Mesendoderm (in vitro differentiated cells): ENCODE measurements around the gene SIVA1.

ENCODE experiments used
- DNase-seq: peaks from one replicate; pipeline ENCODE4 v3.0.0; 2013
- H2AK5ac ChIP-seq: 2 replicates; pipeline ENCODE4 v1.6.1; 2013; ENCODE audit warnings: low read length, inconsistent platforms
- H2BK120ac ChIP-seq: 2 replicates; pipeline ENCODE4 v1.6.1; 2013; ENCODE audit warnings: low read depth, mild to moderate bottlenecking, low read length, moderate library complexity, mixed read lengths
- H2BK15ac ChIP-seq: replicated peaks from 2 replicates; pipeline ENCODE4 v1.6.1; 2013; ENCODE audit warnings: low read depth, mild to moderate bottlenecking, moderate library complexity
- H2BK5ac ChIP-seq: 2 replicates; pipeline ENCODE4 v1.6.1; 2013; ENCODE audit warnings: low read length, inconsistent platforms
- H3K18ac ChIP-seq: 2 replicates; pipeline ENCODE4 v1.6.1; 2013; ENCODE audit warnings: mild to moderate bottlenecking, low read length, mixed read lengths
- H3K23ac ChIP-seq: one replicate; pipeline ENCODE4 v1.6.1; 2013; ENCODE audit warnings: low read length
- H3K27ac ChIP-seq: 2 replicates; pipeline ENCODE4 v1.5.1; 2013; ENCODE audit warnings: low read depth, mild to moderate bottlenecking, inconsistent platforms, low read length, moderate library complexity
- H3K27me3 ChIP-seq: 2 replicates; pipeline ENCODE4 v1.6.1; 2013; ENCODE audit warnings: low read length, control low read depth, mild to moderate bottlenecking, inconsistent platforms; ENCODE audit not compliant: insufficient read depth, poor library complexity
- H3K36me3 ChIP-seq: 2 replicates; pipeline ENCODE4 v1.6.1; 2013; ENCODE audit warnings: low read length, inconsistent platforms; ENCODE audit not compliant: control insufficient read depth, insufficient read depth
- H3K4ac ChIP-seq: one replicate; pipeline ENCODE4 v1.6.1; 2013; ENCODE audit warnings: low read depth, mild to moderate bottlenecking, low read length, moderate library complexity
- H3K4me1 ChIP-seq: 2 replicates; pipeline ENCODE4 v1.6.1; 2013; ENCODE audit warnings: low read depth, low read length, inconsistent platforms; ENCODE audit not compliant: control insufficient read depth
- H3K4me2 ChIP-seq: 2 replicates; pipeline ENCODE4 v1.6.1; 2013; ENCODE audit warnings: low read length
- H3K4me3 ChIP-seq: 2 replicates; pipeline ENCODE4 v1.5.1; 2013; ENCODE audit warnings: mild to moderate bottlenecking, low read length
- H3K56ac ChIP-seq: one replicate; pipeline ENCODE4 v1.6.1; 2013; ENCODE audit warnings: low read length
- H3K79me1 ChIP-seq: 2 replicates; pipeline ENCODE4 v1.6.1; 2013; ENCODE audit warnings: low read length, inconsistent platforms
- H3K79me2 ChIP-seq: 2 replicates; pipeline ENCODE4 v1.6.1; 2013; ENCODE audit warnings: mild to moderate bottlenecking, low read length; ENCODE audit not compliant: control insufficient read depth, insufficient read depth
- H3K9ac ChIP-seq: 2 replicates; pipeline ENCODE4 v1.6.1; 2013; ENCODE audit warnings: low read length, inconsistent platforms
- H4K5ac ChIP-seq: one replicate; pipeline ENCODE4 v1.6.1; 2013; ENCODE audit warnings: low read length
- H4K8ac ChIP-seq: one replicate; pipeline ENCODE4 v1.6.1; 2013; ENCODE audit warnings: low read depth, mild to moderate bottlenecking, control low read depth, low read length, moderate library complexity
- WGBS: extraction: QIAGEN DNeasy Blood & Tissue Kit; methylation state at CpG from one replicate; pipeline ENCODE4 v1.1.7; 2013; ENCODE audit warnings: low lambda C conversion rate, missing lambda C conversion rate; ENCODE audit not compliant: insufficient coverage; ENCODE audit errors: extremely low coverage; 5-methylcytosine and 5-hydroxymethylcytosine counted together

Gene SIVA1

DNA sequence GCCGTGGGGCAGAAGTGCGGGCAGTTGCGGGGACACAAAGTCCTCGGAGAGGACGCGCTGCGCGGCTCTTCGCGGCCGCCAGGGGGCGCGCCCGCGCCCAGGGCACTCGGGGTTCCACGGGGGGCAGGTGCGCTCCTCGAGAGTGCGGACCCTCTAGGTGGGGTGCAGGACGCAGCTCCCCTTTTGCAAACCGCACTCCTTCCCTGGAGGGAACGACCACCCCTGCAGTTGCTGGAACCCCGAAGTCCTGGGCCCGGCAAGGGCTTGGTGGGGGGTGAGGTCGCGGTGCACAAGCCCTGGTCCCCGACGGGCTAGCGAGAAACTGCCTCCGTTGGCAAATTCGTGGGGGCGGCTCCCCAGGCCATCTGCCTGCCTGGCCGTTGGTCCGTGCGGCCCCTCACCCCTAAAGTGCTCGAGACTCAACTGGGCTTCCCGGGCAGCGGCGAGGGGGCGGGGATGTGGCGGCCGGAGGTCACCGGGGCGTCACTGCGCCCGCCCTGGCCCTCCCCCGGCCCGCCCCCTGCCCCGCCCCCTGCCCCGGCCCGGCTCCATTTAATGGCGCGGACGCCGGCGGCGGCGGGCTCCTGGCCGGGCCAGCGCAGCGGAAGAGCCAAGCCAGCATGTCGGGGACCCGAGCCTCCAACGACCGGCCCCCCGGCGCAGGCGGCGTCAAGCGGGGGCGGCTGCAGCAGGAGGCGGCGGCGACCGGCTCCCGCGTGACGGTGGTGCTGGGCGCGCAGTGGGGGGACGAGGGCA is 29.1 kb upstream of the SIVA1 start, which contains the start of gene ADSS1:
ADSS1 (plus strand) TSS at position 579 of the 756 bp plus-strand sequence; CDS start at position 621, 42 bp downstream.
- H3K18ac ChIP-seq: no peak within 1 kb of the TSS
- no peak within 1 kb of the TSS for H4K8ac ChIP-seq
- H3K79me2 ChIP-seq: no peaks in the 10 kb centered on the region
- H2AK5ac ChIP-seq: no peak within 1 kb of the TSS
- no peak within 1 kb of the TSS for H3K4ac ChIP-seq
- H3K4me1 ChIP-seq: no peaks in the 10 kb centered on the region
- no peaks in the 10 kb centered on the region for H3K79me1 ChIP-seq
- no CpG with 5 or more reads among the region's 82 CpGs for WGBS
- H3K23ac ChIP-seq: no peak within 1 kb of the TSS
- H2BK15ac ChIP-seq: no peak within 1 kb of the TSS
- no peaks in the 10 kb centered on the region for H3K27me3 ChIP-seq
- no peak within 1 kb of the TSS for H2BK120ac ChIP-seq
- H3K9ac ChIP-seq: peak within 1 kb of the TSS; percentile 83
- H2BK5ac ChIP-seq: no peak within 1 kb of the TSS
- peak within 1 kb of the TSS; percentile 91 for H3K4me2 ChIP-seq
- peaks cover 2% of the 10 kb centered on the region for H3K36me3 ChIP-seq
- no peak within 1 kb of the TSS for H4K5ac ChIP-seq
- peak; percentile 57 for DNase-seq
- H3K56ac ChIP-seq: peak within 1 kb of the TSS; percentile 91
- H3K4me3 ChIP-seq: peak within 1 kb of the TSS; percentile 37
- H3K27ac ChIP-seq: no peak within 1 kb of the TSS

DNA sequence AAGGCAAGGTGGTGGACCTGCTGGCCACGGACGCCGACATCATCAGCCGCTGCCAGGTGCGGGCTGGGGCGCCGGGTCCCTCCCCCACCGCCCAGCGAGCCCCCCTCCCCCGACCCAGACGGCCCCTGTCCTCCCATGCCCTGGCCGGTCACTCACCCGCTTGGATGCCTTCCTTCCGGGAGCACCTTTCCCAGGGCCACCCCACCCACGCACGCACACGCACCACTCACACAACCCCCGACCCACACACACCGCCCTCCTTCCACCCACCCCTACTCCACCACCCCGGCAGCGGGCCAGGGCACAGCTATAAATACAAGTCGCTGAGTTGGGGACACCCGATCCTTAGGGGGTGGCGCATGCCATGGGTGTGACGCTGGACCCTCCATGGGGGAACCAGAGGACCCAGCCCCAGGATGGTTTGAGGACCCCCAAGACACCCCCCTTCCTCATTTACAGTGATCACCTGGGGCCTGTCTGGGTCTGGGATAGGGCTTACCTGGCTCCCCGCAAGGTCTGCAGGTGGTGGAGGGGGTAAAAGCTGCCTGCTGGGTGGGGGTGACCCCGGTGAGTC is 28.5 kb upstream of the SIVA1 start:
- no peak for DNase-seq
- no peak overlapping the region for H2BK15ac ChIP-seq
- no peak overlapping the region for H3K27ac ChIP-seq
- no peak overlapping the region for H2BK5ac ChIP-seq
- no peaks in the 10 kb centered on the region for H3K79me2 ChIP-seq
- H3K18ac ChIP-seq: no peak overlapping the region
- no peak overlapping the region for H3K4ac ChIP-seq
- no peak overlapping the region for H2AK5ac ChIP-seq
- H3K4me1 ChIP-seq: no peaks in the 10 kb centered on the region
- no peaks in the 10 kb centered on the region for H3K79me1 ChIP-seq
- no peak overlapping the region for H4K5ac ChIP-seq
- peak overlapping the region; percentile 91 for H3K56ac ChIP-seq
- no peak overlapping the region for H3K23ac ChIP-seq
- peaks cover 2% of the 10 kb centered on the region for H3K36me3 ChIP-seq
- peak overlapping the region; percentile 83 for H3K9ac ChIP-seq
- H3K4me3 ChIP-seq: peak overlapping the region; percentile 37
- no peak overlapping the region for H2BK120ac ChIP-seq
- no CpG with 5 or more reads among the region's 27 CpGs for WGBS
- no peaks in the 10 kb centered on the region for H3K27me3 ChIP-seq
- peak overlapping the region; percentile 57 for H3K4me2 ChIP-seq
- H4K8ac ChIP-seq: no peak overlapping the region

DNA sequence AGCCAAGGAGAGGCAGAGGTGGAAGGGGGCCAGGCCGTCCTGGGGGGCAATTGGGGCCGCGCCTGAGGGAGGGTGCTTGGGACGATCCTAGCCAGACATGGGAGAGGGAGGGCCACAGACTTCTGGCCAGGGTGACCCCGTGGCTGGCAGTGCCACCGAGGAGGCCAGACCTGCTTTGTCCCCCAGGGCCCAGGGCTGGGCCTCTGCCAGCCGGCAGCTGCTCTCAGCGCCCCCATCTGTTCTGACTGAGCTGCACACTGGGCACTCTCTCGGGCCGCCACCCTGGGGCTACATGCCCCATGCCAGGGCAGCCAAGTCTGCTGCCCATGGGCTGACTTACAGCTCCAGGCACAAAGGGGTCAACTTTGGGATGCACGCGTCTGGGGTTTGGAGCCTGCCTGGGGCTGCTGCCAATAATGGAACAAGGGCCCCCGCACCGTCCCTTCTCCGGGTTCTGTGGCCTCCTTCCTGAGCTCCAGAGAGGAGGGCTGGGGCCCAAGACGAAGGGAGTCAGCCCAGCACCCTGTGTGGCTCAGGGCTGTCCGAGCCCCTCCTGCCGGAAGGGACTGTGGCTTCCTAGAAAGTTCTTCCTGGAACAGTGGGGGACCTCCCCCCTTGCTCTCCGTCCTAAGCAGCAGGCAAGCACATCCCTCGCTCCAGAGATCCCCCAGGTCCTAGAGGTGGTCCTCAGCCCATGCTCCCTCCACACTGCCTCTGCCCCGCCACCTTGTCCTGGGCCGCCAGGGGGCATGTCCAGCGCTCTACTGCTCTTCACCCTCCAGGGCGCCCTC is 27.8 kb upstream of the SIVA1 start:
- peak overlapping the region; percentile 83 for H3K9ac ChIP-seq

DNA sequence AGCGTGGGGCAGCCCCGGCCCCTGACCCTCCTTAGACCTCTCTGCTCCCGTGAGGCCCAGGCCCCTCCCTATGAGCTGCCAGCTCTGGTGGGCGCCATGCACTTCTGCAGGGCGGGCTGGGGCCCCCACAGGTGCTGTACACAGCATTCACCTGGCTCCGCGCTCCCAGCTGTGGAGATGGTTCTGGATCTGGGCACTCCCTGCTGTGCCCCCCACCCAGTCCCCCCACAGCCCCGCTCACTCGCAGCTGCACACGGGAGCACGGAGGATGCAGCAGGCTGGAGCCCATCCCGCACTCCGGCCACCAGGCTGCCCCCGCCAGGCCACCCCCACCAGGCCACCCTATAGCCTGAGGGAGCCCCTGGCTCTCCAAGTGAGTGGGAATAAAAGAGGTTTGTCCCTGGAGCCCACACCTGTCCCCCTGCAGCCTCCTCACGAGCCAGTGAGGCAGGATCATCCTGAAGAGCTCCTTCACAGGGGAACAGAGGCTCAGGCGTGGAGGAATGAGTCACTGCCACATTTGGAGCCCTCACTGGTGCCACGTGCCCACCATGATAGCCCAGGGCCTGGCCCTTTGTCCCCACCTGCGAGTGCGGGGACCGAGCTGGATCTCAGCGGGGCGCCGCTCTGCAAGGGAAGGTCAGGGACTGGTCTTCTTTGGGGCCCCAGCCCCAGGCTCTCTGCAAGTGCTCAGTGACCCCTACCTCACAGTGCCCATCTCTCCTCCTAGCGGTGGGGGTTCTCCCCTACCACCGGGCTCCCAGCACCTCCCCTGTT is 27.0 kb upstream of the SIVA1 start:
- Histone ChIP-seq H3K79me2 (no peaks in the 10 kb centered on the region), H3K23ac (no peak overlapping the region), H4K5ac (no peak overlapping the region), H3K18ac (no peak overlapping the region), H3K4me3 (no peak overlapping the region), H3K4ac (no peak overlapping the region), H3K56ac (no peak overlapping the region), H3K4me2 (no peak overlapping the region), H3K4me1 (no peaks in the 10 kb centered on the region), H3K36me3 (no peaks in the 10 kb centered on the region), H3K27ac (no peak overlapping the region), H2BK120ac (no peak overlapping the region), H3K79me1 (no peaks in the 10 kb centered on the region), H3K9ac (no peak overlapping the region), H3K27me3 (no peaks in the 10 kb centered on the region), H2BK5ac (no peak overlapping the region), H4K8ac (no peak overlapping the region), H2BK15ac (no peak overlapping the region), H2AK5ac (no peak overlapping the region)
- DNase-seq: no peak
- no CpG with 5 or more reads among the region's 25 CpGs for WGBS

More for the DNA sequence above, 27.8 kb upstream of the SIVA1 start:
- Histone ChIP-seq H2BK5ac (no peak overlapping the region), H3K27ac (no peak overlapping the region), H3K27me3 (no peaks in the 10 kb centered on the region), H3K4ac (no peak overlapping the region), H3K4me3 (no peak overlapping the region), H3K18ac (no peak overlapping the region), H3K79me1 (no peaks in the 10 kb centered on the region), H4K8ac (no peak overlapping the region), H3K4me2 (peak overlapping the region; percentile 36), H2AK5ac (no peak overlapping the region), H2BK15ac (no peak overlapping the region), H3K56ac (peak overlapping the region; percentile 91), H3K23ac (no peak overlapping the region), H2BK120ac (no peak overlapping the region), H4K5ac (no peak overlapping the region), H3K36me3 (no peaks in the 10 kb centered on the region), H3K79me2 (no peaks in the 10 kb centered on the region), H3K4me1 (no peaks in the 10 kb centered on the region)
- WGBS: no CpG with 5 or more reads among the region's 24 CpGs
- peak; percentile 88 for DNase-seq

DNA sequence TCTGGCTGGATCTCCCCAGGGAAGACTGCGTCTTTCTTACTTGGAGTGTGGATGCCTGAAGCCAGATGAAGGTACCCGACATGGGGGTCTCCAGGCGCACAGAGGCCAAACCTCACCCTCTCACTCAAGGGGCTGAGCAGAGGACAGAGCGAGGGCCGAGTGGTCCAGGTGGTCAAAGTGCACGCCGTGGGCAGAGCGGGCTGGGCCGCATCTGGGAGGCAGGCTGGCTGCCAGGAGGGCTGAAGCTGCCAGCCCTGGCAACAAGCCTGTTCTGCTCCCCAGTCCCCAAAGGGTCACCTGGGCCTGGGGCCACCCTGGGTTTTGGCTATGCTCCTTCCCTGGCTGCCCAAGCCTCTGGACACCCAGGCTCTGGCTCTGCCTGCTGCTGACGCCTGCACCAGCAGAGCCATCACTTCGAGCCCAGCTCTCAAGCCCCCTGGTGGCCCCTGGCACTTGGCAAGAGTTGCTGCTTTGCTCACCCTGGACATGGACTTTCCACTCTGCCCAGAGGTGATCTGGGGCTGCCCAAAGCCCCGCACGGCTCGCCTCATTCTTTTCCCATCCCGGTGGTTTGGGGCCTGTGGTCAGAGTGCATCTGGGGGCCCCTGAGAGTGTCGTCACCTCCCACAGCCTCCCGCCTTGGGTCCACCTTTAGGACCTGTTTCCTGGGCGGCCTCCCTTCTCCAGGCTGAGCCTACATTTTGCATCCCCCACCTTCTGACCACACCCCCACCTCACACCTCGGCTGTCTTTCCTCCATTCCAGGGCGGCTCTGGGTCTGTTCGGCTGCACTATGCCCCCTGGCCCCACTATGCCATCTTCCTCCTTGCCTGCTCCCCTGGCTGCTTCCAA is 26.1 kb upstream of the SIVA1 start:
- Histone ChIP-seq H4K8ac (no peak overlapping the region), H3K4me3 (no peak overlapping the region), H3K27ac (no peak overlapping the region), H2BK120ac (no peak overlapping the region), H3K79me2 (no peaks in the 10 kb centered on the region), H3K18ac (no peak overlapping the region), H2BK15ac (no peak overlapping the region), H3K4me2 (no peak overlapping the region), H3K27me3 (no peaks in the 10 kb centered on the region), H3K79me1 (no peaks in the 10 kb centered on the region), H3K56ac (no peak overlapping the region), H3K36me3 (no peaks in the 10 kb centered on the region), H3K9ac (no peak overlapping the region), H2AK5ac (no peak overlapping the region), H2BK5ac (no peak overlapping the region), H3K23ac (no peak overlapping the region), H3K4ac (no peak overlapping the region), H4K5ac (no peak overlapping the region), H3K4me1 (no peaks in the 10 kb centered on the region)
- WGBS: no CpG with 5 or more reads among the region's 21 CpGs
- peak; percentile 36 for DNase-seq
